CD4-positive, alpha-beta T cell treated with Interleukin-4 for 4 hours (primary cell): ENCODE data around the gene GABRB3.
A peak's percentile ranks its signal among the peaks of the same experiment; 100 is the strongest.

Source experiments
- DNase-seq: peaks from one replicate; pipeline ENCODE4 v3.0.0-alpha.2; 2020

GABRB3 gene

DNA sequence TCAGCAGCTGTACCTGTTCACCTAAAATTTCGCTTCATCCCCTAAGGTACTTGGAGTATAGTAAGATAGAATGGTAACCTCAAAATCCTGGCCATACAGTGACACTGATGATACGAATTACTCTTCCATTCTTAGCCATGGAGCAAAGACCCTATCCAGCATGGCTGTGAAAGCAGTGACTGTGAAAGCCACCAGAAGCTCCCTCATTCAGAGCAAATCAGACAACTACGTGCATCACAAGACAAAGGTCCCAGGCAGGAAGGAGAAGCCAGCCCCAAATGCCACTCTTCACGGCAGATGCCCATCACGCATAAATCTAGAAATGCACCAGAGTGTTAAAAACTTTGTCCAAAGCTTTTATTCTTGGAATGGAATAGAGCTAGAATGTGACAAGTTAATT lies 99.4 kb downstream of the GABRB3 start:
- DNase-seq = no peak

DNA sequence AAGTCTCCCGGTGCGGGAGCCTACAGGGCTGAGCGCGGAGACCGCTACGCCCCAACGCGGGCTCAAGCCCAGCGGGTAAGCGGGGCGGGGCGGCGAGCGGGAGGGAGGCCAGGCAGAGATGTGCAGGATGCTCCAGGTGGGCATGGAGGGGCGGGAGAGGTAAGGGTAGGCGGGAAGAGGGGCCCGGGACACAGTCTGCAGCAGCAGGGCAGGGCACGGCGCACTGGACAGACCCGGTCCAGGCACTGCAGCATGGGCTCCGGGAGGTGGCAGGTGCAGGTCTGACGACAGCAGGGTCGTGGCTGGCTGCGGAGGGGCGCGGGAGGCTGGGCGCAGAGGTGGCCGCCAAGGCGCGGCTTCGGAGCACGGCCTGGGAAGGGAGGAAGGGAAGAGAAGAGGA lies 102.8 kb downstream of the GABRB3 start:
- DNase-seq = no peak

DNA sequence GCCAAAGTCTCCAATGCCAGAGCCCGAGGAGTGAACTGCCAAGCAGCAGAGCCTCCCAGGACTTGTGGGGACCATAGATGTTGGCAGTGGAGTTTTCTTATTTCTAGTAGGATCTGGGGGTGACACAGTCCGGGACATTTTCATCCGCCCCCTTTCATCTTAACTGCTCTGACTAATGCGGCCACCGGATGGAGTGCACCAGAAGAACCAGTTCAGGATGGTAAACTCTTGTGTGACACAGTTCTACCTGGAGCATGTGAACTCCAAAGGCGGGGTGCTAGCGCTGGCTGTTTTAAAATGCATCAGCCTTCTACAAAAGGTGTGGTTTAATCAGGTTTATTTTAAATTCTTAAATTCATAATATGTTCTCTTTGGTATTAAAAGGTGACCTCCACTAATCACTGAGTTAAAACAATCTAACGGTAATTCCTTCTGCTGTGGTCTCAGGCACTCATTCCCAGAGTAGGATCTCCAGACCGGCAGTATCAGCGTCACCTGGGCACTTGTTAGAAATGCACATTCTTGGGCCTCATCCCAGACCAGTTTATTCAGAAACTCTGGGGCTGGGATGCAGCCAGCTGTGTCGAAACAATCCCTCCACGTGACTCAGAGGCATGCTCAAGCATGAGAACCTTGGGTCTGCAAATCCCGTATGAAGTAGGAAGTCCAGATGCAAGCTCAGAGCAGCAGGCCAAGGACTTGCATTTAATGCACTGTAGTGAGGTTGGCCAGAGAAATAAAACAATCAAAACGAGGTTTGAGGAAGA lies 105.5 kb downstream of the GABRB3 start:
- DNase-seq = no peak

DNA sequence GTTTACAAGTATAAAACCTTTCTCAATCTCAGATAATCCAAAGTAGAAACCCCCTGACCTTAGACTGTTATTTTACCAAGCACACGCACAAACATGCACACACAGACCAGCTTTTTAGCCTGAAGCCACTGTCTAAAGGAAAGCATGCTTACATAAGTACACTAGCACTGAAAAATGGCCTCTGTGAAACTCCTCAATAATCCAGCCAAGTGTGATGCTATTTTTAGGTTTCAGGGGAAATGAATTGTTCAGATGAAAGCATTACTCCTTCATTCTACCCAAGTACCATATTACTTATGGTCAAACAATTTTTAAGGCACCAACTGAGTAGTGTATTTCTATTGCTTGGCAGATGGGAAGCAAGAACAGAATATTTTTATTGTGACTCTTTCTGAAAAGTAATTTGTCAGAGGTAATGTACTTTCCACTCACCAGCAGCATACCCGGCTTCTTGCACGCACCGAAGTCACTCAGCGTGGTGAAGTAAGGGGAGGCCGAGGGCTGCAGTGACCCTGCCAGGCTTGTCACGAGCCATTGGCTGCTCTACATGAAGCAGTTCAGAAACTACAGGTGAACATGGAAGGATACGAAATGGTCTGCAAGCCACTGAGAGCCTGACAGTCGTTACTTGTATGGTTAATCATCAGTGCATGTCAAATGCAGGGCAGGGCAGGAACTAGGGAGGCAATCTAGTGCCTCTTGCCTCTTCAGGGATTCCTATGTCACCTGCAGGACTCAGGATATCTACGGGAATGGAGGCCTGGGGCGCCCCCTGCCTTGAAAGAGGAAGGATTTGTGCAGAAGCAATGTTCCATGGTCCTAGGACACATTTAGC lies 106.7 kb downstream of the GABRB3 start:
- no peak for DNase-seq

DNA sequence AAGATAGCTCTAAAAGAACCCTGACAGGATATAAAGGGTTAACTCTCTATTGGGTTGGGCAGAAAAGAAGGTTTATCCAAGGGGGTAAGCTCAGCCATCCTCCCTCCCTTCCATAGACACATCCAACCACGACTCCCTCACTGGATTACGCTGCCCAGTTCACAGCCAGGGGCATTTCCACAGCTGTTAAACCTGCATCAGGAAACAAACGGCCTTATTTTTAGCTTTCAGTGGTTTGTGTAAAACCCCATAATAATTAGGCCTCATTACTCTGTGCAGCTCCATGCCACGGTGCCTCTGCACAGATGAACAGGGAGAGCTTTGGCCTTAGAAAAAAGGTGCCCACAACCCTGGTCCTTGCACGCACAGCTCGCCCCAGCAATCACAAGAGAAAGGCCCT lies 110.6 kb downstream of the GABRB3 start:
- DNase-seq = no peak

DNA sequence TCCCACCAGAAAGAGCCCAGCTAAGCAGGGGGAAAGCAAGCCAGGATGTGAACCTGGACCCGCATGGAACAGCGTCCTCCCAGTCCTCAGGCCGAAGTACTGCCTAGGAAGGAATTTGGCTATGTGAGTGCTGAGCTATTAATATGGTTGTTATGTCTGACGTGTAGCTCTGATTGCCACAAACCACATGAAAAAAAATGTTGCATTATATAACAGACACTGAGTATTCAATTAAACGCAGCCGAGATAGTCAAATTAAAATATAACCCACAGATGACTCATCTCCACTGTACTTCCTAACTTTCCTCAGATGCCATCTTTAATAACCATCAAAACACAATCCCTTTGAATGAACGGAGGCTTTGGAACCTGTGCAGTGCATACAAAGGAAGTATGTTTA lies 111.1 kb downstream of the GABRB3 start:
- DNase-seq = no peak

DNA sequence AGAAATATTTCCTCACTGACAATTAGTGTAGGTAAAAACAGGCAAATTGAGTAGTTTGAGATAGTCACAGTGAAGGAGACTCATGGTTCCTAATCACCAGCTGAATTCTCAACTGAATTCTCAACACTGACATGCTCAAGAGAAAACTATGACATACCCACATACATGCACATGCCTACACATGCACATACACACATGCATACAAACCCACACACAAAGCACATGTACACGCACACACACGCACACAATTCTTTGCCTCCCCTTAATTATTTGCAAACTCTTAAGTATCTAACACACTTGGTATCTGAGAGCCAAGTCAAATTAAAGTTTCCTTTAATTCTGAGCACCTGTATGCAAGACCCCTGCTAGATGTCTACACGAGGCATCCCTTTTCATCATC lies 111.8 kb downstream of the GABRB3 start:
- DNase-seq = no peak

DNA sequence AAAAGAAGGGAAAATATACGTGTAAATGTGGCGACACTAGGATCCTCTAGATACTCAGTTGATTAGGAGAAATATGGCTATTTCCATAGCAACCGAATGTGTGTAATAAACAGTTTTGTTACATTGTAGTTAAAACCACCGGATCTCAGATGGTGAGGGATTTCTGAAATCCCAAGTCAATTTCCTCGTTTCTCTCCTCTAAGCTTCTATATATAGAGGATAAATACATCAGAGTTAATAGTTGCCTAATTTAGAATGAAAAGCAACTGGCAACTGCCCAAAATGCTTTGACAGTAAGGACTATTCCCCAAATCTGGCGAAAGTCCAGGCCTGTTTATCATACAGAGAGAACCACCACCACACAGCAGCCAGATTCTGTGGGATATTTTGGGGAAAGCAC lies 112.6 kb downstream of the GABRB3 start:
- no peak for DNase-seq

DNA sequence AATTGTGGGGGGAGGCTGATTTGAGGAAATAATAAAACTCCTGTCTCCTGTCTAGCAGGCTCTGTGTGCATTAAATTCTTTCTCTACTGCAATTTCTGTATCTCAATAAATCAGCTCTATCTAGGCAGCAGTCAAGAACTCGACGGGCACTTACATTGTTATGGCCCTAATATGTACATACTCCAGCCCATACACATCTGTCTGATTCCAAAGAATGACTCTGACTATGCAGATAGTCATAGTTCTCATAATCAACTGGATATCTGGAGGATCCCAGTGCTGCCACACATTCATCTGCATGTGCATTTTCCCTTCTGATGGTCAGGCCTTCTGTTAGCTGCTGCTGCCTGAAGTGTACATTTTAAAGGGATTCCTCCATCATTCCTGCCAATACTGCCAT lies 114.6 kb downstream of the GABRB3 start:
- DNase-seq = no peak

DNA sequence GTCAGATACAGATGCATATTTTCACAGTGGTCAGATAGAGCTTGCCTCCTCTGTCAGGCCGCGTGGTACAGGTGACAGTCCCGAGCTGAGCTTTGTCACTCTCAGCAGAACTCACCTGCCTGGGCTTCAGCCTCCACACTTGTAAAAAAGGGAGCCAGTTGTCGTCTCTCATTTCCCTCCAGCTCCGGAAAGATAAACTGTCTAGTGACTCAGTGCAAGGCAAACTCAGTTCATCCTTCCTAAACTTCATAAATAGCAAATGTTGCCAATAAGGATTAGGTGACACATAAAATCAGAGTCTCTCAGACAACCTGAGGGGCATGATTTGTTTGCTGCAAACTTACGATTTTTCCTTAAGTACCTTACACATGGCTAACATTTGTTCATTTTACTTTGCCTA lies 116.8 kb downstream of the GABRB3 start:
- DNase-seq = no peak

DNA sequence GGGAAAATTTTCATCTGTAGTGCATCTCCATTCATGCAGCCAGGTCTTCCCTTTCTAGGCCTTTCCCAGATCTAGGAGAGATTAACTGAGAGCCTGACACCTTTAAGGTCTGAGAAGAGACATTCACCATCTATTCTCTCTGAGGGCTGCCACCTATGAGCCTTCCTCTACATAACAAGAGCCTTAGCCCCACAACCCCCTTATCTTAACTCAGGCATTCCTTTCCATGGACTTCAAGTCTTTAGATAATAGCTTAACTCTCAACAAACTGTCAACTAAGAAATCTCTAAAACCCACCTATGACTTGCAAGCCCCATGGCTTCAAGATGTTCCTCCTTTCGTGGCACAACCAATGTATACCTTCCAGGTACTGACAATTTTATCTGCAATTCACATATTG lies 121.0 kb downstream of the GABRB3 start:
- DNase-seq = no peak

DNA sequence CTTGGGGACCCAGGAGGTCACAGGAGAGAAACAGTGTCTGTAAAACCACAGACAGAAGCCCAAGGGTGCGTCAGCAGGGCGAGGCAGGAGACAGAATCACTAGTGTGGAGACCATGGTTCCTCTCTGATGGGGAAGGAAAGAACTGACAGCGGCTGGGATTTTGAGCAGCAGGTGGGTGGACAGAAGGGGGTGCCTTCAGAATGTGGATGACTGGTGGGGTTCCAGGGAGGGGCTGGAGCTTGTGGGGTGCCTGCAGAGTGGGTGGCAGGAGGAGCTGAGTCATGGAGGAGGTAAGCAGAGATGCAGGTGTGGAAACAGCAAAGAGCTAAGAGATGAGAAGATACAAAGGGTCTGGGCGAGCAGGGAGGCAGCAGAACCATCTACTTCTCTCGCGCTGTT lies 124.2 kb downstream of the GABRB3 start:
- no peak for DNase-seq

DNA sequence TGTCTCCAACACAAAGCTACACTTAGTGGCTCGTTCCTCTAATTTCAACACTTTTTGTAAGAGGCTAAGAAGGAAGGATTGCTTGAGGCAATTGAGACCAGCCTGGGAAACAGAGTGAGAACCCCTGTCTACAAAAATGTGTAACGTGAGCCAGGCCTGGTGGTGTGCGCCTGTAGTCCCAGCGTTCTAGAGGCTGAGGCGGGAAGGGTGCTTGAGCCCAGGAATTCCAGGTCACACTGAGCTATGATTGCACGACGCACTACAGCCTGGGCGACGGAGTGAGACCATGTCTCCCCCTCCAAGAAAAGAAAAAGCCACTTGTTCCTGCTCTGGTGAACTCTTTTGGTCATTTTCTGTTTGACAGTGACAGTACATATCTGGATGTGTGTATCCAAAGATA lies 127.9 kb downstream of the GABRB3 start:
- no peak for DNase-seq

DNA sequence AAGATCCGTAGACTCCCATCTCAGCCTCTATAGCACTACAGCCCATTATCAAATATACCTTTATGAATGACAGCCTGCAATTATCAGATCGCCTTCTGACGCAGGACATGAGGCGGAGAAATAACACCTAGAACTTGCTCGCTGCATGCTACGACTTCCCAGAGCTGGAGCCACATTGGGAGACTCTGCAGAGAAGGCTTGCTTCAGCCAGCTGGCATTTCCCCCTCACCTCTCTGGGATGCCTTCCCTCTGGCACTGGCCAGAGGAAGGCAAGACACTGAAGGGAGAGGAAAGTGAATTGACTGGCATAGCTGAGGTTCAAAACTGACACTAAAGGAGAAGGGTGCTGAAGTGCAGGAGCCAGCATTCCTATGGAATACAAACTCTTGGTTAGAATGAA lies 131.7 kb downstream of the GABRB3 start:
- no peak for DNase-seq

DNA sequence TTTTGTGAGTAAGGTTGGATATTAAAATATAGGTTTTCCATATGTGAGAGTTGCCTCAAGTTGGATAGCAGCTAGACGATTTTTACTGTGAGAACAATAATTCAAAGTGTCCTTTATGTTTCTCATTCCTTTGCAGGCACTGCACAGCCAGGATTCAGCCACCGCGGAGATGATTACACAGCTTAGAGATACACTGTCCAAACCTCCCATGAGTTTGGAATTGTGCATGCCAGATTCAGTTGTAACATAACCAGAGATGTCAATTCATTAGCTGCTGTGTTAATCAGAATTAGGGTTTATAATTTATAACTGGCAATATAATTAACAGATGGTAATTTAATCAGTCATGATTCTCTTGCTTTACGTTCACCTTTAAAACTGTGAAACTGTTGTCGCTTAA lies 132.3 kb downstream of the GABRB3 start:
- DNase-seq = no peak

DNA sequence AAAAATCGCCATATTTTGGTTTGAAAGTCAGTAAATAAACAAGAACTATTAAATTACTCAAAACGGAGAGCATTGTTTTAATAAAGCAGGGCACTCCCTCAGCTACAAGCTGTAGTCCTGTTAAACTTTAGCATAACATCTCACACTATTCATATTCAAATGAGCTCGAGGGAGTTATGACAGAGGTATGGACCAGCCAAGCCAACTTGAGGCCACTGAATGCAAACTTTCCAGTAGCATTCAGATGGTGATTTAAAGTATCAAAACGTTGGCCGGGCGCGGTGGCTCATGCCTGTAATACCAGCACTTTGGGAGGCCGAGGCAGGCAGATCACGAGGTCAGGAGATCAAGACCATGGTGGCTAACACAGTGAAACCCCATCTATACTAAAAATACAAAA lies 132.9 kb downstream of the GABRB3 start:
- no peak for DNase-seq

DNA sequence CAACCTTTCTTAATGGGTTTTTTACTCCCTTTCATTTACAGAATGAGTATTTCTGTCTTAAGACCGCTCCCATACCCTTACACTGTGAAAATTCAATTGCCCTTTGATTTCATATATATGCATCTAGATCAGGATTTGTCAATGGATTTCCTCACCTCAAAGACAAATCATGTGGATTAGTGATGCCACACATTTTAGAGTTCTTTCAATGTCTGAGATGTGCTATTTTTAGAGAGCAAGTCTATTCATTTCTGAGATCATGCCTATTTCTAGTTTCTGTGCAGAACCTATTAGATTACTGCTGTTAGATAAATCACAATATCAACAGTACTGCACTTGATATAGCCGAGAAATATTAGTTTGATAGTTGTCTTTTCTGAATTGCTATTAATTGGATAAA lies 137.3 kb downstream of the GABRB3 start:
- no peak for DNase-seq

DNA sequence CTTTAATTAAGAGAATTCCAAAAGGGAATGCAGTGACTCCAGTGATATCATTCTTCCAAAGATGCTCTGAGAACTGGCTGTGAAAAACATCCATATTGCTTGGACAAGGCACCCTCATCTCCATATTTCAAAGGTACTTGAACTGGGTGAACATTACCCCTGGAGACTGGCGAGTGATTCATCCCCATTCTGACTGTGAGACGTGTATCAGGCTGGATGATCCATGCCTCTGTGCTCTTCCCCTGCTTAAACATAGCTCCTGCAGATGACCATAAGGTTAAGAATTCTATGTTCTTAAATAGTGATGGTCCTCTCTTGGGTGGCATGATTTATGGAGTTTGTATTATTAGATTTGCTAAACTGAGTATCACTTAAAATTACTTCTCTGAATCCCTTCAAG lies 137.8 kb downstream of the GABRB3 start:
- no peak for DNase-seq

DNA sequence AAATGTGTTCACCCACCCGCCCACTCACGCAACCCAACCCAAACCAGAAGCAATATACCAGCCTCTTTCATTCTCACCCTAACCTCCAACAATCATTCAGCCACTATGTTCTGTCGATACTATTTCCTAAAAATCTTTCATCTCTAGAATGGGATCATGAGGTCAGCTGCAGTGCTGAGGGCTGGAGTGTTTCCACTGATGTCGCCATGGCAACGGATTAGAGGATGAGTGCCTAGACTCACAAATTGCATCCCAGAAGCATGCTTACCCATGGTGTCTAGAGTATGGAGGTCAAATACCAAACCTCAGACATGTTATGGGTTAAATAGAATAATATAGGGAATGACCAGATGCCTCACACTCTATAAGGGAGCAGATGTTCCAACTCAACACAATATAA lies 138.5 kb downstream of the GABRB3 start:
- DNase-seq = no peak

DNA sequence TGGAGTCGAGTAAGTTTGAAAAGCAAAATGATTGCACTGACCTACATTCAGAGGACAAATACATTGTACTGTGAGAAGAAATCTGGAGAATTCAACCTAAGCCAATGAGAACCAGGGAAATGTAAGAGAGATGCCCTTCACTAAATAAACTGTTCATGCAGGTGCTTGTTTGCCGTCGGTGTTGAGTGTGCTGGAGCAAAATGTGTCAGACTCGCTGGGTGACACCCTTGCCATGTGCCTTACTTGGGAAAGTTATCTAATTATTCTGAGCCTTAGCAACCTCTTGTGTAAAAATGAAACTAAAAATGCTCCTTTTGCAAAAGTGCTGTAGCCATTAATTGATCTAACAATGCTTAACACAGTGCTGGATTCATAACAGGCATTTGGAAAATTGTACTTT lies 140.4 kb downstream of the GABRB3 start:
- DNase-seq = no peak

DNA sequence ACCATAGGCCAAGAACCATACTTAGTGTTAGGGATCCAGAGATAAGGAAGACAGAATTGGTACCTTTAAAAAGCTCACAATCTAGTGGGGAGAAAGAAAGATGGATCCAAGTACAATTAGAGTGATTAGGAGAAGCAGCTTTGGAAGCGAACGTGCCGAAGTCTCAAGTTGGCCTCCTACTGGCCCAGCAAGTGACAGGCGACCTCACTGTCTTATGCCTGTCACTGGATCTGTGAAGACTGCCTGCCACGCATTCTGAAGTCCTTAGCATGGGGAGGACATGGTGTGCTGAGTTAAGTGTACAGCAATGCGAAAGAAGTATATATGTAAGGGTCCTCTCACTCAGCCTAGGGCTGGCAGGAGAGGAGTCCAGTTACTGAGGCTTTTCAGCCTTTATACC lies 141.0 kb downstream of the GABRB3 start:
- DNase-seq = no peak

DNA sequence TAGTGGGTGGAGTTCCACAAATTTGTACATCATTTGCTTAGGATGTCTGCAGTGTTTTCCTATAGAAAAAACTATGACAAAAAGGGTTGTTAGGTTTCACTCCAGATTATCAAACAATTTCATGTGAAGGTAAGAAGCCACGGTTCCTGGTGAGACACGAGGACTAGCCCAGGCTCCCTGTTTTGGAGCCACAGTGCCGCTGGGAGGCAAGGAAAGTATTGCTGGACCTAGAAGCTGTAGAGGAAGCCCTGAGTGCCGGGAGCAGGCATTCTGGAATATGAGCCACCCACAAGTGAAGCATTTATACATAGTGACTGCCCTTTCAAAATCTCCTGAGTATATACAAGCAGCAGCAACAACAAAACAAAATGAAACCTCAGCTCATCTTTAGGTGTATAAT lies 142.0 kb downstream of the GABRB3 start:
- no peak for DNase-seq

DNA sequence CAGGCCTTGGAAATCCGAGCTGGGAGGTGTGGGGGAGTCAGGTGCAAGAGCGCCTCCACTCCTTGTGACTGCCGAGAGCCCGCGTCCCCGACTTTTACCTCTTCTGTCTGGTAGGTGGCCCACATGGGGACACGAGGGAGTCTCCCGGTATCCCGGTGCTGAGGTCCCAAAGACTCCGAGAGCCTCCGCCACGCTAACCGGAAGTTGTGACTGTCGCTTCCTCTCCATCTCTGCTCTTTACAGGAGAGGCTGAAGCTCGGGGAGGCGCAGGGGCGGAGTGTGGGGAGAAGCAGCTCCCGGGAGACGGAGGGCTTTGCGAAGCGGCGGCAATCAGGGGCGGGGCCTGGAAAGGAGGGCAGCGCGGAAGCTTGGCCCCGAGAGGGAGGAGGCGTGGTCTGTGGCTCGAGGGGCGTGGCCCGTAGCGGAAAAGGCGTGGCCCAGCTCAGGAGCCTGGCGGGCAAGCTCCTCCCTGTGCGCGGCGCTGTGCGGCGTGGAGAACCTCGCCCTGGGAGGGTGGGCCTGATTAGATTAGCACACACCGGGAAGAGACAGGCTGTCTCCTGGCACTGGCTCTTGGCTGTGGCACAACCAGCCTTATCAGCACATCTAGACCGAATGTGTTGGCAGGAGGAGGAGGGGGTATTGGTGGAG lies 143.9 kb downstream of the GABRB3 start:
- DNase-seq = peak; percentile 0

DNA sequence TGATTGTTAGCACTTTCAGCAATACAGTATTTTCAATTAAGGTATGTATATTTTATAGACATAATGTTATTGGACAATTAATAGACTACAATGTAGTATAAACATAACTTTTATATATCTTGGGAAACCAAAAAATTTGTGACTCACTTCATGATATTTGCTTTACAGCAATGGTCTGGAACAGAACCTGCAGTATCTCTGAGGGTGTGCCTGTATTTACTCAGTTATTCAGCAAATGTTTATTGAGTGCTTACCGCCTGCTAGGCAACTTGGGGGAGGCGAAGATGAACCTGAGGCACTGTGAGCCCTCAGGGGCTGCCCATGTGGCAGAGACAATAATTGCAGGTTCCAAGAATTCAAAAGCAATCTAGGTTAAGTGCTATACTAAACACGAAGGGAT lies 144.8 kb downstream of the GABRB3 start:
- no peak for DNase-seq
